ENCODE data around the gene FJX1.

The FJX1 gene, protein sequence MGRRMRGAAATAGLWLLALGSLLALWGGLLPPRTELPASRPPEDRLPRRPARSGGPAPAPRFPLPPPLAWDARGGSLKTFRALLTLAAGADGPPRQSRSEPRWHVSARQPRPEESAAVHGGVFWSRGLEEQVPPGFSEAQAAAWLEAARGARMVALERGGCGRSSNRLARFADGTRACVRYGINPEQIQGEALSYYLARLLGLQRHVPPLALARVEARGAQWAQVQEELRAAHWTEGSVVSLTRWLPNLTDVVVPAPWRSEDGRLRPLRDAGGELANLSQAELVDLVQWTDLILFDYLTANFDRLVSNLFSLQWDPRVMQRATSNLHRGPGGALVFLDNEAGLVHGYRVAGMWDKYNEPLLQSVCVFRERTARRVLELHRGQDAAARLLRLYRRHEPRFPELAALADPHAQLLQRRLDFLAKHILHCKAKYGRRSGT

DNA sequence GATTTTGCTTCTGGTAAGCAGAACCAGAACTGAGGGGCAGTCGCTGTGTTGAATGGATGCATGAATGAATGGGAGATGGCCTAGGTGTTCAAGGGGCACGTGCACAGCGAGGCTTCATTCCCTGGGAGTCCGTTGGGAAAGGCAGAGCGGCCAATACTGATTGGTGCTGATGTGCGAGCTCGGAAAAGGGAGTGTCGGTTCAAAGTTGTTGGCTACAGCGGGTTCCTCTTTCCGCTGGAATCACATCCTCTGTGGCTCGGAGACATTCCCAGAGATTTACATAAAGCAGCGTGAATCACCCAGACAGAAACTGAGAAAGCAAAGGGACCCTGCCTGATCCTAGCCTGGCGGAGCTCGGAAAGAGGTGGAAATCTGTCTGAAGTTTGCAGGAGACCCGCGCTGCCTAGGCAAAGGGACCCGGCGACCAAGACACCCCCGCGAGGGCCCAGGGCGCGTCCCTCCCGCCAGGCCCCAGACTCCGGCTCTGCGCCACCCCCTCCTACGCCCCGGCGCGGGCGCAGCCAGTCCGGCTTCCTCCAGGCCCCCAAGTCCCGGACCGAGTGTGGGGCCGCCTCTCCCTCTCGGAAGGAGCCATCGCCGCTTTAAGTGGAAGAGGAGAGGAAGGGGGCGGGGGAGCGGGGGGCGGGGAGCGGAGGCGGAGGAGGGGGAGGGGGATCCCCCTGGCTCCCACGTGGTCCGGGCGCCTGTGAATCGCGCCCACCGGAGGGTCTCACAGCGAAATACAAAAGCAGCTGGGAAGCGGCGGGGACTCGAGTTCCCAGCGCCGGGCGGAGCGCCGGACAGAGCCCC, at the start of gene FJX1:
TSS of gene FJX1 (plus strand) at position 774 of the 810 bp plus-strand sequence. CDS start 177 bp downstream, outside the sequence.
- DNase-seq: no peak

DNA sequence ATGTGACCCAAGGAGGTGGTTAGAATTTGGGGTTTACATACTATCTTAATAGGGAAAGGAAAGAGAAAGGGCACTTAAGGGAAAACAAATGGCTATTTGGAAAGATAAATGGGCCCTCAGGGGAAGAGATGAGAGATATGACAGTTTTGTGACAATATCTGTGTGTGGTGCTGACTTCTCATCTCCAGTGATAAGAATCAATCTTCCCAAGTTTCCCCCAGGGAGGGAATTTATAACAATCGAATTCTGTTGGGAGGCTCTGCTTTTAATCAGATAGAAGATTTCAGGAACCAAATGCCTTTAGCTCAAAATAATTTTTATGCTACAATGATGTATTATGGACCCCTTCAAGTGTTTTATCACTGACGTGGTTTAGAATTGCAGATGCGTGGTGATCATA, 46.6 kb upstream of the FJX1 start:
- no peak for DNase-seq

DNA sequence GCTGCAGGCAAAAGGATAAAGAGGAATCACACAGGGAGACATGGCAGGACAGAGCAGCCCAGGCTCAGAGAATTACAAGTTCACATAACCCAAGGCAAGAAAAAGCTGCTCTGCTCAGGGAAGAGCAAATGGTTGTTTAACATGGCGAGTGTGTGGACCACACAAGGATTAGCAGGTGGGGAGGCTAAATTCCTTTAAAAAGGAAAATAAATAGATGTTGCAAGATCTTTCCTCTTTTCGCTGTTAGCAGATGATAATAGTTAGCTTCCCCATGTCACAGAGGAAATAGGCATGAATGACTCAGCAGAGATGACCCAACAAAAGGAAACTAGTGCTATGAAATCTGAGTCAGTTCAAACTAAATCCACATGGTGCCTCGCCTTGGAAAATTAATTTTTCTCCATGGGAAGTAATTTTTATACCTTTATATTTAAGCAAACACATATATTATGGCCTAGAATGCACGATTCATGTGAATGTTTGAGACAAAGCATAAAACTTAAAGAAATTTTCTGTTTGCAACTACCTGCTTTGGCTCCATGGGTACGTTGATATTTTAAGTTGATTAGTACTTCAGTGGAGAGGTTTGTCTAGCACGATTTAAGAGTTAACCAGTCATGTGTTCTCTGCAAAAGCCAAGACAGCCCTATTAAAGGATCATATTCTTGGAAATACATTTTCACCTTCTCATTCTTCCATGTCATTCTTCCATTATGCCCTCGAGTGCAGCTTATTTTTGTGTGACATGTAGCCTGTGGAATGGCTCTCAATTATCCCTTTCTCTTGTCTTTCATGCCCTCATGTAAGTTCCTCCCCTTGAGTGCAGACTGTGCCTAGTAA, 38.5 kb upstream of the FJX1 start:
- no peak for DNase-seq

GRCh38 chr11:35580397-35580781, 37.9 kb upstream of the FJX1 start:
- no peak for DNase-seq

GRCh38 chr11:35582033-35582432, 36.2 kb upstream of the FJX1 start:
- DNase-seq: no peak

GRCh38 chr11:35583126-35583525, 35.1 kb upstream of the FJX1 start:
- DNase-seq: no peak

DNA sequence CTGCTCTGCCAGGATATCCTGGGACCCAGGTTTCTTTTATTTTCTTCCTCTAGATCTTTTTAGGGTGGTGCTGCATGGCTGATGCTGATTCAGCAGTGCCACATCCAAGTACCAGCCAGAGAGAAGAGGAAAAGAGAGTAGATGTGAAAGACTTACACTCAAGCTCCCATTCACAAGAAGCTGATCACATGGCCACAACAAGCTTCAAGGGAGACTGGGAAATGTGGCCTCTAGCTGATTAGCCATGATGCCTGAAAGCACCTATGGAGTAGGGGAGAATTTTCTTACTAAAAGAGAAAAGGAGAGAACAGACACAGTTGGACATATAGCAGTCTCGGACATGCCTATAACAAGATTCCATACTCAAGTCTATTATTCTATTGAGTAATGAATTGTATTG, 34.4 kb upstream of the FJX1 start:
- DNase-seq: no peak

DNA sequence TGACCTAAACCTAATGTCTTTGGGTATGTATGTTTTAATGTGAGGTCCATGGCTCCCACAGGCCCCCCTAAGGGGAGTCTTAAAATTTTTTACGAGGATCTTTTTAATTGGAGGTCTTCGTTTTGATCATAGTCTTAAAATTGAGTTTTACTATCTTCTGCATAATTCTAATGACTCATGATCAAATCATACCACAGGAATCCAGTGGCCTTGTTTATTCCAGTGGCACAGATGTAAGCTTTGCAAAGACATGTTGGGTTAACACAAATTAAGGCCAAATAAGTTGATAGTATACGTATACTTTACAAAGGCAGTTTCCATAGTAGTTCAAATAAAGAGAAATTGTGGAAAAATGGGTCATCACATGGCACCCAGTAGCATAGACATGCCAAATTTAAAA, 33.9 kb upstream of the FJX1 start:
- no peak for DNase-seq

DNA sequence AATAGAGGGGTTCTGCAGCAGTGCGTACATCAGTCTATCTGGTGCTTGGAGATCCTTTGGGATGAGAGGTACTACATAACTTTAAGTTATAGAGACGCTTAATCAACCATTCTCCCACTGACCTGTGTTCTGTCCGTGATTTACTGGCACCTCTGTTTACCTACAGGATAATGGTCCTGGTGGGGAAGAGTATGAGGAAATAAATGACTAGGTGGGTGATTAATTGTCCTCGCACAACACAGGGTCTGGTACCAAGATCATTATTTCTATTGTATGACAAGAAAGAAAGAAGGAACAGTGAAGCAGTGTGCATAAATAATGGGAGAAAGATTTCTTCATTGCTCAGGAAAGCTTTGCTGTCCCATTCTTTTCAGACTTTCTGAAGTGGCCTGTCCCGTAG, 32.8 kb upstream of the FJX1 start:
- no peak for DNase-seq

DNA sequence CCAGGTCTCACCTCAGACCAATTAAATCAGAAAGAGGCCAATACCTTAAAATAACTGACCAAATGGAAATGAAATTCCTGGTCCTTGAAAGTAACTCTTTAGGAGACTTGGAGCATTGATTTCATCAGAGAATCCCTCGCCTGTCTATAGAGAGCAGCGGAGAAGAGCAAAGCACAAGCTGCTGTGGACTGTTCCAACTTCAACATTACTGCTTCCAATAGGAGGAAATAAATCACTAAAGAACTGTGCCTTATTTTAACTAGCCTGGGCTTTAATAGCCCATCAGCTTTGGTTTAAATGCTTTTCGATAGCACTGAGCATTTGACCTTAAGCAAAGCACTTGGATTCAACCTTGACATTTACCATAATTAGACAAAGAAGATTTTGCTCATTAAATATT, 32.0 kb upstream of the FJX1 start:
- DNase-seq: no peak

GRCh38 chr11:35587972-35588371, 30.3 kb upstream of the FJX1 start:
- DNase-seq: no peak

DNA sequence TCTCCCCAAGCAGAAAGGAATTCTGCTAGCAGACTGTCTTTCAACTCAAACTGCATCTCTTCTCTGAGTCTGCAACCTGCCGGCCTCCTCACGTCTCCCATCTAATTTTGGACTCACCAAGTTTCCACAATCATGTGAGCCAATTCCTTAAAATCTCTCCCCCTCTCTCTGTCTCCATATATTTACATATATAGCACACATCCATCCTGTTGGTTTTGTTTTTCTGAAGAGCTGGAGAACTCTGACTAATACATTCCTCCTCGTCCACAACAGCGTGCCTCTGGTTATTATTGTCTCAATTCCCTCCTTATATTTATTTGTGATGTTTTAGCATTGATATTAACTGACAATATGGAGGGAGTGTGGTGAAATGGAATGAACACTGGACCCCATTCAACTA, 29.6 kb upstream of the FJX1 start:
- DNase-seq: no peak

- no peak for DNase-seq
These were observed 29.0 kb upstream of the FJX1 start for GRCh38 chr11:35589281-35589680.

- DNase-seq: no peak
These were observed 27.8 kb upstream of the FJX1 start for GRCh38 chr11:35590412-35590811.

DNA sequence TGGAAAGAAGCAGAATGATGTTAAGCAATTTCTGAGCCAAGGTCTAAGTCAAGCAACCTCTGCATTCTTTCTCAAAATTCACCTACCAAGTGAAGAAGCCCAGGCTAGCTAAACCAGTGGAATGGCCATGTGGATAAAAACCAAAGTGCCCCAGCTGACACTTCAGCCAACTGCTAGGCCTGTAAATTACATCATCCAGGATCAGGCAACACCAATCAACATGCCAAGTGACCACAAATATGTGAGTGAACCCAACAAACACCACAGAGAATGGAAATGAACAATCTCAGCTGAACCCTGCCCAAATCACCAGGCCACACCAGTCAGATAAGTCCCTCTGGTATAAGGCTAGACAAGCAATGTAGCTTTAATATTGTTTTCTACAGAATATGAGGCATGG, 25.1 kb upstream of the FJX1 start:
- DNase-seq: no peak

DNA sequence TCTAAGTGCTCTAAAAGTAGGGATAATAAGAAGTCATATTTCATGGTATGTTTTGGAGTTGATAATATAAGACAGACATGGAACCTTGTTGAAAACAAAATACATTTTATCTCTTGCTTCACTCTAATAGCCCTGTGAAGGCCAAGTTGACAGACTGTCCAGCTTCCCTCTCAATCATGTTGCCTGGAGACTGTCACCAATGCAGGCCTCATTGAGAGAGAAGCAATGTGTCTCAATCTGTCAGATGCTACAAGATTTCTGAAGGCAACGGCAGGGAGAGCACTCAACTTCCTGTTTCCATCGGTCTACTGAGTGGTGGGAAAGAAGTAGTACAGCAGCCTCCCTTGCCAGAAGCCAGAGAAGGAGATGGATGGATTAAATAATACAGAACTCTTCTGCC, 23.6 kb upstream of the FJX1 start:
- no peak for DNase-seq

DNA sequence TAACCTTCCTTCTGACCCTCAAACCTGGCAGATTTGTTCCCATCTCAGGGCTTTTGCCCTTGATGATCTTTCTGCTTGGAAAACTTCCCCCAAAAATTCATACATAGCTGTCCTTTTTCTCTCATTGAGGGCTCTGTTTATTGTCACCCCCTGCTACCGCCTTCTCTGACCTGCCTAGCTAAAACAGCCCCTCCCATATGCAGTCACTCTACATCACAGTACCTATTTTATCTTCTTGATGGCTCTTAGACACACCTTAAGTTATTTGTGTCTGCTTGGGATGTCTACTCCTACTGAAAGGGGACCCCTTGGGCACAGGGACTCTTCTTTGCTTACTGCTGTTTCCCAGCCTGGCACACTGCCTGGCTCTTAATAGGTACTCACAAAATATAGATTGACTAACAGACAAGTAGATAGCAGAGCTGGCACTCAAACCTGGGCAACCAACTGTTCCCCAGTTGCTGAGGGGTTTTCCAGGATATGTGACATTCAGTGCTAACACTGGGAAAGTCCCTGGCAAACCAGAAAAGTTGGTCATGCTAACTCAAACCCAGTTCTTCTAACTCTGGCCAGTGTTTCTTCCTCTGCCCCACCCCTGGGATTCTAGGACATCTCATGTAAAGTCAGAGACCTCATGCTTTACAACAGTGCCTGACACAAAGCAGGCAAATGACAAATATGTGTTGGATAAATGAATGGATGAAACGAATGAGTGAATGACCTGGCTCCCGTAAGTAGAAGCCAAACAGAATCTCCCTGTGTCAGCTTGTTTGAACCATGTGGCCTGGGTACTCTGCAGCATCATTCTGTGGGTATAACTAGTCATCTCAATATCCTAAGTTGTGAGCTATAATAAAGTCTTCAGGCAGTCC, 19.8 kb upstream of the FJX1 start:
- no peak for DNase-seq

- DNase-seq: no peak
These were observed 17.9 kb upstream of the FJX1 start for GRCh38 chr11:35600331-35600838.

- no peak for DNase-seq
These were observed 16.0 kb upstream of the FJX1 start for GRCh38 chr11:35602160-35602793.

- DNase-seq: no peak
These were observed 15.3 kb upstream of the FJX1 start for GRCh38 chr11:35602979-35603378.

DNA sequence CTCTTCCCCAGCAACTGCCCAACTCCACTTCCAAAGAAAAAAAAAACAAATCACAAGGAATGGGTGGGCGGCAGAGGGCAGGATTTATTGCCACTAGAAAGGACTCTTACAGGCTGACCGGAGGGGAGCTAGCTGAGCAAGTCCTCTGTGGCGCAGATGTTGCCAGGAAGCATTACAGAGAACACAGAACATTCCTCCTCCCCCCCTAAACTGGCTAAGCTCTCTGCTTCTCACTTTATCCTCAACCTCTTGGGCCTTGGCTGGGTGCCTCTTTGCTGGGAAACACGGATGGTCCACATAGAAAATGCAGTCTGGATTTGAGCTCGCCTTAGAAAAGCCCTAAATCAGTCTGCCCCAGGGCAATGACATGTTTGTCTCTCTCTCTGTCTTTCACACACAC, 12.6 kb upstream of the FJX1 start:
- no peak for DNase-seq

DNA sequence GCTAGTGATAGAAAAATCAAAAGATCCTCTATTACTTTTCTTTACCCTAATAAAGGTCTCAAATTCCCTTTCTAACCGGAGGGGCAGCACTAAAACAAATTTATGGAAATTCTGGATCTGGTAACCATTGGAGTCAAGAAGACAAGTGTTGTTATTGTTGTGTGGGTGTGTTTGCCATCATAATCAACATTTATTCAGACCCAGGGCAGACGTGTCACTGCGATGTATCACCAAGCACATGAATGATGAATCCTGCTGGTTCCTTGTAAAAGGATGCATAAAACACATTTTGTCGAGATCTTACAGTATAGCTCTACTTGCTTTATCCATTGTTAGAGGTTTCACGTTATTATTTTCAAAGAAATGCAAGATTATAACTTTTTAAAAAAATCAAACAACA, 12.1 kb upstream of the FJX1 start:
- no peak for DNase-seq
